Astrocyte (in vitro differentiated cells and primary cell): ENCODE data around the gene WDR73. TPM values are rescaled to one million over a fixed set of nuclear protein-coding genes. Genes with fewer than 3 reads are reported as not detected.

Experiments
- DNase-seq: peaks from one replicate; pipeline ENCODE4 v3.0.0-alpha.2; 2010; ENCODE audit warnings: low read depth
- FAIRE-seq: peaks from 2 replicates; lab custom pipeline; 2011; peaks lifted over from hg19 to GRCh38; lab: Jason Lieb, UNC
- H2AFZ ChIP-seq: 2 replicates; pipeline ENCODE4 v1.6.0; 2012; ENCODE audit warnings: low read depth, low read length, inconsistent platforms
- H3K27ac ChIP-seq: 2 replicates; pipeline ENCODE4 v1.5.1; 2011; ENCODE audit warnings: low read depth, low read length, inconsistent platforms
- H3K27me3 ChIP-seq: 2 replicates; pipeline ENCODE4 v1.6.0; 2011; ENCODE audit warnings: low read length, inconsistent platforms; ENCODE audit not compliant: insufficient read depth
- H3K36me3 ChIP-seq: 2 replicates; pipeline ENCODE4 v1.5.1; 2011; ENCODE audit warnings: low read length, inconsistent platforms; ENCODE audit not compliant: insufficient read depth
- H3K4me1 ChIP-seq: 2 replicates; pipeline ENCODE4 v1.5.1; 2011; ENCODE audit warnings: low read length, inconsistent platforms; ENCODE audit not compliant: insufficient read depth
- H3K4me2 ChIP-seq: 2 replicates; pipeline ENCODE4 v1.6.0; 2012; ENCODE audit warnings: low read length, inconsistent platforms
- H3K4me3 ChIP-seq: 2 replicates; pipeline ENCODE4 v1.5.1; 2011; ENCODE audit warnings: low read depth, mild to moderate bottlenecking, low read length, inconsistent platforms; ENCODE audit not compliant: insufficient read depth
- H3K79me2 ChIP-seq: 2 replicates; pipeline ENCODE4 v1.6.0; 2012; ENCODE audit warnings: mild to moderate bottlenecking, low read length, inconsistent platforms; ENCODE audit not compliant: insufficient read depth
- H3K9ac ChIP-seq: 2 replicates; pipeline ENCODE4 v1.6.0; 2012; ENCODE audit warnings: mild to moderate bottlenecking, low read length, inconsistent platforms
- H3K9me3 ChIP-seq: 2 replicates; pipeline ENCODE4 v1.5.1; 2012; ENCODE audit warnings: low read depth, mild to moderate bottlenecking, low read length, inconsistent platforms; ENCODE audit not compliant: insufficient read depth
- H4K20me1 ChIP-seq: 2 replicates; pipeline ENCODE4 v1.6.0; 2012; ENCODE audit warnings: low read length, inconsistent platforms; ENCODE audit not compliant: insufficient read depth
- H3K27ac Mint-ChIP-seq: one replicate; pipeline ENCODE4 v1.8.0; 2021; ENCODE audit warnings: mild to moderate bottlenecking, mixed read lengths; ENCODE audit not compliant: unreplicated experiment
- H3K27me3 Mint-ChIP-seq: one replicate; pipeline ENCODE4 v1.8.0; 2021; ENCODE audit warnings: low read depth, mixed read lengths; ENCODE audit not compliant: unreplicated experiment
- H3K36me3 Mint-ChIP-seq: one replicate; pipeline ENCODE4 v1.8.0; 2021; ENCODE audit warnings: low read depth, mixed read lengths; ENCODE audit not compliant: unreplicated experiment
- H3K4me1 Mint-ChIP-seq: one replicate; pipeline ENCODE4 v1.8.0; 2021; ENCODE audit warnings: low read depth, mixed read lengths; ENCODE audit not compliant: unreplicated experiment
- H3K4me3 Mint-ChIP-seq: one replicate; pipeline ENCODE4 v1.8.0; 2021; ENCODE audit warnings: mild to moderate bottlenecking, moderate library complexity, mixed read lengths; ENCODE audit not compliant: unreplicated experiment
- H3K9me3 Mint-ChIP-seq: one replicate; pipeline ENCODE4 v1.8.0; 2021; ENCODE audit warnings: mild to moderate bottlenecking, mixed read lengths; ENCODE audit not compliant: unreplicated experiment
- EZH2 ChIP-seq: IDR thresholded peaks from 2 replicates; pipeline ENCODE4 v1.6.1; 2012; ENCODE audit warnings: mild to moderate bottlenecking, low read length, inconsistent platforms; ENCODE audit not compliant: insufficient read depth
- total RNA-seq: library from RNA; stranded (reverse); gene quantifications from 2 replicates; pipeline ENCODE4 v1.2.1, GENCODE V29; 2021
- TF ChIP-seq, protein P1 (sequence below): IDR thresholded peaks from 2 replicates; pipeline ENCODE4 v1.5.1; 2011; ENCODE audit warnings: low read depth, mild to moderate bottlenecking, inconsistent platforms, low read length, moderate library complexity; ENCODE audit not compliant: insufficient read depth

The WDR73 gene
- total RNA-seq, 1 donor from 2014 or later: 23.9 TPM

DNA sequence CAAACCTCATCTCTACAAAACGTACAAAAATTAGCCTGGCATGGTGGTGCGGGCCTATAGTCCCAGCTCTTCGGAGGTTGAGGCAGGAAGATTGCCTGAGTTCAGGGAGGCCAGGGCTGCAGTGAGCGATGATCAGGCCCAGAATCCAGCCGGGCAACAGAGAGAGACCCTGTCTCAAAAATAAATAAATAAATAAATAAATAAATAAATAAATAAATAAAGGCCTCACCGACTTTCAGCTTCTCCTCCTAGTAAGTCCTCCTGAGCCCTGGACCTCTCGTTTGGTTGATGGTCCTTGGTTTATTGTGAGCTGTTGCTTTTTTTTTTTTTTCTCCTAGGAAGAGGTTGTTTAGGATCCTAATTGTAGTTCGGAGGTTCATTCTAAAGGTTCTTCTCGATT lies 25.1 kb downstream of the WDR73 start:
- Histone ChIP-seq H3K36me3 (no peaks in the 10 kb centered on the region), H3K4me2 (no peak overlapping the region), H4K20me1 (peaks cover 5% of the 10 kb centered on the region), H3K9ac (no peak overlapping the region), H3K4me1 (peaks cover 18% of the 10 kb centered on the region), H3K4me3 (no peak overlapping the region), H3K27ac (no peak overlapping the region), H2AFZ (no peak overlapping the region), H3K9me3 (no peaks in the 10 kb centered on the region), H3K79me2 (peaks cover 15% of the 10 kb centered on the region), H3K27me3 (no peaks in the 10 kb centered on the region)
- peaks cover 8% of the 10 kb centered on the region for H3K9me3 Mint-ChIP-seq
- H3K4me3 Mint-ChIP-seq: no peak overlapping the region
- H3K27ac Mint-ChIP-seq: no peak overlapping the region
- DNase-seq (no peak), FAIRE-seq (no peak)
- no peaks in the 10 kb centered on the region for H3K27me3 Mint-ChIP-seq
- H3K36me3 Mint-ChIP-seq: peaks cover 15% of the 10 kb centered on the region
- H3K4me1 Mint-ChIP-seq: peaks cover 6% of the 10 kb centered on the region
- TF ChIP-seq, protein P1, sequence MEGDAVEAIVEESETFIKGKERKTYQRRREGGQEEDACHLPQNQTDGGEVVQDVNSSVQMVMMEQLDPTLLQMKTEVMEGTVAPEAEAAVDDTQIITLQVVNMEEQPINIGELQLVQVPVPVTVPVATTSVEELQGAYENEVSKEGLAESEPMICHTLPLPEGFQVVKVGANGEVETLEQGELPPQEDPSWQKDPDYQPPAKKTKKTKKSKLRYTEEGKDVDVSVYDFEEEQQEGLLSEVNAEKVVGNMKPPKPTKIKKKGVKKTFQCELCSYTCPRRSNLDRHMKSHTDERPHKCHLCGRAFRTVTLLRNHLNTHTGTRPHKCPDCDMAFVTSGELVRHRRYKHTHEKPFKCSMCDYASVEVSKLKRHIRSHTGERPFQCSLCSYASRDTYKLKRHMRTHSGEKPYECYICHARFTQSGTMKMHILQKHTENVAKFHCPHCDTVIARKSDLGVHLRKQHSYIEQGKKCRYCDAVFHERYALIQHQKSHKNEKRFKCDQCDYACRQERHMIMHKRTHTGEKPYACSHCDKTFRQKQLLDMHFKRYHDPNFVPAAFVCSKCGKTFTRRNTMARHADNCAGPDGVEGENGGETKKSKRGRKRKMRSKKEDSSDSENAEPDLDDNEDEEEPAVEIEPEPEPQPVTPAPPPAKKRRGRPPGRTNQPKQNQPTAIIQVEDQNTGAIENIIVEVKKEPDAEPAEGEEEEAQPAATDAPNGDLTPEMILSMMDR: no peak
- no peak for TF ChIP-seq EZH2

DNA sequence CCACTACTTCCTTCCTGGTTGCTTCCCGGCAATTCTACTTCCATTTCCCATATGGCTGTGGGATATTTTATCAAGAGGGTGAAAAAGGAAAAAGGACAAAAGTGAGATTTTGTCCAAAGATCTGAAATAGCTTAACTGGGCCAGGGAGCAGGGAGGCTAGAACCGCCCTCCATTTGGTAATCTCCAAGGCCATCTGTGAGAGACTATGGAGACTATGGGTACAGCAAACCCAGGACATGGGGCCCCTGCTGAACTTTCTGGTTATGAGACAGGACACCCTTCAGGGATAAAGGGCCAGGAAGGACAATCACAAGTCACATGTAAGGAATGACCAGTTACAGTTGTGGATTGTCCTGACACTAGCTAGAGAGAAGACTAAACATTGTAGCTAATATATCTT lies 29.0 kb downstream of the WDR73 start:
- Histone ChIP-seq H3K36me3 (peaks cover 20% of the 10 kb centered on the region), H3K9me3 (peaks cover 24% of the 10 kb centered on the region), H2AFZ (no peak overlapping the region), H3K4me2 (no peak overlapping the region), H4K20me1 (no peaks in the 10 kb centered on the region), H3K4me1 (no peaks in the 10 kb centered on the region), H3K4me3 (no peak overlapping the region), H3K27me3 (no peaks in the 10 kb centered on the region), H3K27ac (no peak overlapping the region), H3K79me2 (no peaks in the 10 kb centered on the region), H3K9ac (no peak overlapping the region)
- Mint-ChIP-seq H3K36me3 (peaks cover 49% of the 10 kb centered on the region), H3K4me3 (no peak overlapping the region), H3K27me3 (no peaks in the 10 kb centered on the region), H3K9me3 (peaks cover 37% of the 10 kb centered on the region), H3K27ac (no peak overlapping the region), H3K4me1 (no peaks in the 10 kb centered on the region)
- TF ChIP-seq, protein P1: no peak
- no peak for TF ChIP-seq EZH2
- DNase-seq: no peak
- no peak for FAIRE-seq

DNA sequence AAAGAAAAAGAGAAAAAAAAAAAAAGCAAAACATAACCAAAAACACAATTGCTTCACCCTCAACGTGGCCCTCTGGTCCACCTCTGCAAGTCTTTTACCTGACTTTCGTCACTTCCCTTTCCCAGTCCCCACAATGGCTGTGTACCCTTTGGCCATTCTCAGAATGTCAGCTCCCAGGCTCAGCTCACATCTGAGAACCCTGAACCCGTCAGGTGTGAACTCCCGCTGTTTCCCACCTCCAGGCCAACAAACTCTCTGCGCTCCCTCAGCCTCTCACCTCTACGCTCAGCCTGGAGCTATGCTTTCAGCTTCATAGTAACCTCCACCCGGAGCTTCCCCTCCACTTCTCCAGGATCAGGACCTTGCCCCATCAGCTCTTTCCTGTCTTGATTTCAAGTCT lies 29.7 kb downstream of the WDR73 start:
- Histone ChIP-seq H4K20me1 (no peaks in the 10 kb centered on the region), H3K79me2 (no peaks in the 10 kb centered on the region), H3K4me1 (no peaks in the 10 kb centered on the region), H2AFZ (no peak overlapping the region), H3K27ac (no peak overlapping the region), H3K4me3 (no peak overlapping the region), H3K36me3 (peaks cover 20% of the 10 kb centered on the region), H3K27me3 (no peaks in the 10 kb centered on the region), H3K4me2 (no peak overlapping the region), H3K9me3 (peaks cover 30% of the 10 kb centered on the region), H3K9ac (no peak overlapping the region)
- FAIRE-seq: no peak
- no peak for TF ChIP-seq EZH2
- TF ChIP-seq, protein P1: no peak
- Mint-ChIP-seq H3K4me3 (peak overlapping the region; percentile 20), H3K27ac (no peak overlapping the region), H3K27me3 (no peaks in the 10 kb centered on the region), H3K9me3 (peaks cover 39% of the 10 kb centered on the region), H3K36me3 (peaks cover 50% of the 10 kb centered on the region), H3K4me1 (no peaks in the 10 kb centered on the region)
- DNase-seq: no peak
